GM20000 (cell line): ENCODE measurements around the gene CADM2.

Source experiments
- DNase-seq: peaks from one replicate; pipeline ENCODE4 v3.0.0; 2012; ENCODE audit warnings: low spot score
- CTCF ChIP-seq: IDR thresholded peaks from 2 replicates; pipeline ENCODE4 v1.5.1; 2012; ENCODE audit warnings: mild to moderate bottlenecking, control low read depth; ENCODE audit errors: extremely low read depth, missing control alignments

Gene CADM2

GRCh38 chr3:85783291-85783690, 824.5 kb downstream of the CADM2 start:
- no peak for DNase-seq

DNA sequence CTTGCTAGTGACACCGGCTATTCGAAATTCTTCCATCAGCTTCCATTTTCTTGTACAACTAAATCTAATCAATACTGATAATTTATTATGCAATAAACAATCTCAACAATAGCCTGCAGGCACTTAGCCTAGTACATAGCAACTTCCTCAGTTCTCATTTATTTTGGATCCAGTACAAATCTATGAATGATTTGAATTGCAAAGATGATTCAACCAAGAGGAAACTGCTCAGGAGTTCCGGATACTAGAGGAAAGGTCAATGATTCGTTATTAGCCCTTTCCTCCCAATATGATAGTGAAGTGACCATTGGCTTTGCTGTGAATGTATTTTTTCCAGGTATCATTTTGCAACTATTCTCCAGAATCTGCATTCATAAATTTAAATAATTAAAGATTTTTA, 827.0 kb downstream of the CADM2 start:
- DNase-seq = no peak
- no peak for TF ChIP-seq CTCF

More at GRCh38 chr3:85783291-85783690, 824.5 kb downstream of the CADM2 start:
- no peak for TF ChIP-seq CTCF

DNA sequence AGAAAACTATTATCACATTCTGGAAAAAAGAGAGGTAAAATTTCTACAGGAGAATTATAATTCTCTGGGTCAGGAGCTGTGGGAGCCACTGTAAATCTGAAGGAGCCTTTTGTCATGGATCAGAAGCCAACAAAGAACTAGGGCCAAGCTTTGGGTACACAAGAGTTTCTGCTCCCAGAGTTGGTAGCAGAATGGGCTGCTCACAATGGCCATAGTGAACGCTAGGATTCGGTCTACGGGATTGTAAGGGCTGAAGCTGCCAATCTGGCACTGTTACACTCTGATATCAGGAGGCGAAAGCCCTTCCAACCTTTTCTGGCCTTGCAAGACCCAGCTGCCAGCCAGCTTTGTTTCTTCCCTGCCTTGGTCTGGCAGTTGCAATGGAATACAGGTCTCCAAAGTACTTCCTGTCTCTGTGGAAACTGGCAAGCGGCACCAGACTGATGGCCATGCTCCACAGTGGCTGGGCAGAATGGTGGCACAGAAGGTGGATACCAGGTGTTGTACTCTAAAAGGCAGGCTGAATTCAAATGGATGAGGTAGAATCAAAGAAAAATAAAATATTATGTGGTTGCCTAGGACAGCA, 831.7 kb downstream of the CADM2 start:
- TF ChIP-seq CTCF = no peak
- DNase-seq = no peak

GRCh38 chr3:85796140-85796539, 837.4 kb downstream of the CADM2 start:
- TF ChIP-seq CTCF = no peak
- DNase-seq = no peak

DNA sequence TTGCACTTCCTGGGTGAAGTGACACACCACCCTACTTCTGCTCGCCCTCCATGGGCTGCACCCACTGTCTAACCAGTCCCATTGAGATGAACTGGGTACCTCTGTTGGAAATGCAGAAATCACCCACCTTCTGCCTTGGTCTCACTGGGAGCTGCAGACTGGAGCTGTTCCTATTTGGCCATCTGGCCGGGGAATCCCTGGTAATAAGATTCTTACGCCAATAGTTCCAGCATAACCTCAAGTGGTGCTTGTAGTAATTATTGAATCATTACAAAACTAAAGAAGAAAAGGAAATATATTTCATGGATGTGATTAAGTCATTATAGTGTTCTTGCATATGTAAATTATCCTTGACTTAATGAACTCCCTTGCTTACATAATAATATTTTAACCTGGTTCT, 841.9 kb downstream of the CADM2 start:
- no peak for TF ChIP-seq CTCF
- DNase-seq = no peak

GRCh38 chr3:85801955-85802354, 843.2 kb downstream of the CADM2 start:
- no peak for DNase-seq
- TF ChIP-seq CTCF = no peak

DNA sequence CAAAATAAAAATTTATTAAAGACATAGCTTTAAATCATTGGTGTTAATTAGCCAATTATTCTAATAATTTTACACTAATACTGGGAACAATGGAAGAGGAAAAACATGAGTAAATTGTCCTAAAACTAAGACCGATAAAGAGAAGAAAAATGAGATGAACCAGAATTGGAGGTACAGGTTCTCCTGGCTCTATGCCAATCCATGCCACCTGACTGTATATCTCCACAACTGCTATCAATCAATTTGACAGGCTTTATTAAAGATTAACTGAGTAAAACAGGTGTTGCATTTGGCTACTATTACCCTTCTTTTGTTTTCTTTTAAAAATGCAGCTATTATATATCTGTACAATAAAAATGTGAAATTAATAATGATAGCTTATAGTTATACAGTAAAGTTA, 850.0 kb downstream of the CADM2 start:
- DNase-seq = no peak
- TF ChIP-seq CTCF = no peak
